ENCODE data around the gene SEC24C.

Gene SEC24C

DNA sequence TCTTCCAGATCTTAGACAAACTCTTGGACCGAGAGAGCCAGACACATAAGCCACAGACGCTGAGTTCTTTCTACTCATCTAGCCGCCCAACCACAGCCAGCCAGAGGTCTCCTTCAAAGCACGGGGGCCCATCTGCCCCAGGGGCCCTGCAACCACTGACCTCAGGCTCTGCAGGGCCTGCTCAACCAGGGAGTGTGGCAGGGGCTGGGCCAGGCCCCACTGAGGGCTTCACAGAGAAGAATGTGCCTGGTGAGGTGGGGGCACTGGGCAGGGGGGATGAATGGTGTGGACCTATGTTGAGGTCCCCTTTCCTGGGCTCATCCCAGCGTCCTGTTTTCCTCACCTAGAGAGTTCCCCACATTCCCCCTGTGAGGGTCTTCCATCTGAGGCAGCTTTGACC, 52.6 kb downstream of the SEC24C start:
- no peak for DNase-seq

DNA sequence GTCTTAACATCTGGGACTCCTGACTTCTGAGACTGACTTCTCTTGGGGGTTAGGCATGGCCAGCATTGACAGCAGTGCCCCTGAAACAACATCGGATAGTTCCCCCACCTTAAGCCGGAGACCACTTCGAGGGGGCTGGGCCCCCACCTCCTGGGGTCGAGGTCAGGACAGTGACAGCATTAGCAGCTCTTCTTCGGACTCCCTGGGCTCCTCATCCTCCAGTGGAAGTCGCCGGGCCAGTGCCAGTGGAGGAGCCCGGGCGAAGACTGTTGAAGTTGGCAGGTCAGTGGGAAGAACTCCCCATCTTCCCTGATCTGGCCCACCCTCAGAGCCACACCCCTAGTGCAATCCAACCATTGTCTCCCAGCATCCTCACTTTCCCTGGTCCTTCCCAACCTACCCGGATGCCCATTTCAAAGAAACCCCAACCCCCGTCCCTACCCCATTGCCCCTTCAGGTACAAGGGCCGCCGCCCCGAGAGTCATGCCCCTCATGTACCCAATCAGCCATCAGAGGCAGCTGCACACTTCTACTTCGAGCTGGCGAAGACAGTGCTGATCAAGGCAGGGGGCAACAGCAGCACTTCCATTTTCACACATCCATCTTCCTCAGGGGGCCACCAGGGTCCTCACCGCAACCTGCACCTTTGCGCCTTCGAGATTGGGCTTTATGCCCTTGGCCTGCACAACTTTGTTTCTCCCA, 53.3 kb downstream of the SEC24C start:
- no peak for DNase-seq

DNA sequence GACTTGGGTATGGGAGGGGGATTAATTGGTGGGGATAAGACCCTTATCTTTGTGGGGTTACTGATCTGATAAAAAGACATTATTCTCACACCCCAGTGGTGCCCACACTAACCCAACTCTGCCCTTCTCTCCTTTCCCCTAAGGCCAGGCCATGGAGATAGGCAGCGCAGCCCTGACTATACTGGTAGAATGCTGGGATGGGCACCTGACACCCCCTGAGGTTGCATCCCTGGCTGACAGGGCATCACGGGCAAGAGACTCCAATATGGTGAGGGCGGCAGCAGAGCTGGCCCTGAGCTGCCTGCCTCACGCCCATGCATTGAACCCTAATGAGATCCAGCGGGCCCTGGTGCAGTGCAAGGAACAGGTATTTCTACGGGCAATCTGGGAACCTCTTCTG, 53.9 kb downstream of the SEC24C start:
- DNase-seq = no peak

DNA sequence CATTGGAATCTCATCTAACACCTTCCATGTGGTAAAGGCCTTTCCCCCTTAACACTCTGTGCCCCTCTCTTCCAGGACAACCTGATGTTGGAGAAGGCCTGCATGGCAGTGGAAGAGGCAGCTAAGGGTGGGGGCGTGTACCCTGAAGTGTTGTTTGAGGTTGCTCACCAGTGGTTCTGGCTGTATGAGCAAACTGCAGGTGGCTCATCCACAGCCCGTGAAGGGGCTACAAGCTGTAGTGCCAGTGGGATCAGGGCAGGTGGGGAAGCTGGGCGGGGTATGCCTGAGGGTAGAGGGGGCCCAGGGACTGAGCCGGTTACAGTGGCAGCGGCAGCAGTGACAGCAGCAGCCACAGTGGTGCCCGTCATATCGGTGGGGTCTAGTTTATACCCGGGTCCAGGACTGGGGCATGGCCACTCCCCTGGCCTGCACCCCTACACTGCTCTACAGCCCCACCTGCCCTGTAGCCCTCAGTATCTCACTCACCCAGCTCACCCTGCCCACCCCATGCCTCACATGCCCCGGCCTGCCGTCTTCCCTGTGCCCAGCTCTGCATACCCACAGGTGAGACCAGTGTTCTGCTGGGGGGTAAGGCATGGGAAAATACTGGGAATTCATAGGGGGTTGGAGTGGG, 54.9 kb downstream of the SEC24C start:
- DNase-seq = no peak

DNA sequence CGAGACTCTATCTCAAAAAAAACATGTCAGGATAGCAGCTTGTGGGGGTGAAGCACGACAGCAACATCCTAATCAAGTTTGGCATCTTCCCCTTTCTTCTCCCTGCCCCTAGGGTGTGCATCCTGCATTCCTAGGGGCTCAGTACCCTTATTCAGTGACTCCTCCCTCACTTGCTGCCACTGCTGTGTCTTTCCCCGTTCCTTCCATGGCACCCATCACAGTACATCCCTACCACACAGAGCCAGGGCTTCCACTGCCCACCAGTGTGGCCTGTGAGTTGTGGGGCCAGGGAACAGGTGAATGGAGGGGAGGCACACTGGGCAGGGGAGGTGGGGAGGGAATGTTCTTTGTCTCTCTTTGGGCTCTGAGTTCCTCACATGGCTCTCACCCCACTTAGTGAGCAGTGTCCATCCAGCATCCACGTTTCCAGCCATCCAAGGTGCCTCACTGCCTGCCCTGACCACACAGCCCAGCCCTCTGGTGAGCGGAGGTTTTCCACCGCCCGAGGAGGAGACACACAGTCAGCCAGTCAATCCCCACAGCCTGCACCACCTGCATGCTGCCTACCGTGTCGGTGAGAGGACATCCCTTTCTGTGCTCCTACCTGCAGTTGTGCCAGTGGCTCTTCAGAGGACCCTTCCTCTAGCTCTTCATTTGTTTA, 55.9 kb downstream of the SEC24C start:
- DNase-seq = peak in 1 of 2 experiments; percentile 22

DNA sequence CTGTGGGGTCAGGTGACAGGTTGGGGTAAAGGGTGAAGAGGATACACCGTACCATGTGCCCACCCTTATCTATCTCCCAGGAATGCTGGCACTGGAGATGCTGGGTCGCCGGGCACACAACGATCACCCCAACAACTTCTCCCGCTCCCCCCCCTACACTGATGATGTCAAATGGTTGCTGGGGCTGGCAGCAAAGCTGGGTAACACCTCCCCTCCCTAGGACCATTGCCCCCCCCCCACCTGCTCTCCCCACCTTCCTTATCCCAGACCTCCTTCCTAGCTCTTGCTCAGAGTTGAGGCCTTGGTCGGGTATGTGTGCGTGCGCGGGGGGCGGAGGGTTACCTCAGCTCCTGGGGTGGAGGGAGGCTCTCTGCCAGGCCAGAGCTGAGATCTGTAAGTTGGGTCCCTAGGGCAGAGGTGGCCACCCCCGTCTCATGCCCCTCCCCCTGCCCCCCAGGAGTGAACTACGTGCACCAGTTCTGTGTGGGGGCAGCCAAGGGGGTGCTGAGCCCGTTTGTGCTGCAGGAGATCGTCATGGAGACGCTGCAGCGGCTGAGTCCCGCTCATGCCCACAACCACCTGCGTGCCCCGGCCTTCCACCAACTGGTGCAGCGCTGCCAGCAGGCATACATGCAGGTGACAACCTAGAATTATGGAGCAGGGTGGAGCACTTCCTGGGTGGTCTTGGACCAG, 56.5 kb downstream of the SEC24C start:
- no peak for DNase-seq

DNA sequence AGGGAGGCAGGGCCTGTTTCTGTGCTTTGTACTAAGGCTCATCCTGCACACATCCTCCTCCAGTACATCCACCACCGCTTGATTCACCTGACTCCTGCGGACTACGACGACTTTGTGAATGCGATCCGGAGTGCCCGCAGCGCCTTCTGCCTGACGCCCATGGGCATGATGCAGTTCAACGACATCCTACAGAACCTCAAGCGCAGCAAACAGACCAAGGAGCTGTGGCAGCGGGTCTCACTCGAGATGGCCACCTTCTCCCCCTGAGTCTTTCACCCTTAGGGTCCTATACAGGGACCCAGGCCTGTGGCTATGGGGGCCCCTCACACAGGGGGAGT, 57.0 kb downstream of the SEC24C start:
- no peak for DNase-seq

DNA sequence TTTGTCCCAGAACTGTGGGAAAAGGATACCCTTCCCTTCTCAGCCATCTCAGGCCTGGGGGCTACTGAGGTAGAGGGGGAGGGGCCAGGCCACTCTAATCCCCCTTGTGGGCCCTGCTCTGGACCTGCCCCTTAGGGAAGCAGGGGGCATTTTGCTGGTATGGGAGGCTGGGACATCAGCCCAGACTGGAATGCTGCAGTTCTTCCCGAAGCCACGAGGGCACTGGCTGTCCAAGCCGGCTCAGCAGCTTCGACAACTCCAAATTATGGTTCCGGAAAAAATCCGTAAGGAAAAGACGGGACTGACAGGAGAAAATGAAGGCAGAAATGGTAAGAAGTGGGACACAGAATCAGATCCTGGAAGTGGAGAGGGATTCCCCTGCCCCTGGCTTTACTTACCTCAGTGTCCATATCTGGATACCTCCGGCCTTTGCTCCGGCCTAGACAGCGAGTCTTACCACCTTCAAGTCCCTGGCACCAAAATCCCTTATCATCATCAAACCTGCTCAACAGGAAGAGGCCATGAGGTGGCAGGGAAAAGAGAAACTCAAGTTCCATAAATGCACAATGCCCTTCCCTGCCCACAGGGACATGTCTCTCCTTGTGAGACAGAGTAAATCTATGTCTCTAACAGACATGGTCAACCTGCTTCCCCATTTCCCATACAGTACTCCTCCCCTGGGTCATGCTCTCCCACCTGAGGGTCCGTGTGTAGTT, 58.3 kb downstream of the SEC24C start:
- DNase-seq = no peak

DNA sequence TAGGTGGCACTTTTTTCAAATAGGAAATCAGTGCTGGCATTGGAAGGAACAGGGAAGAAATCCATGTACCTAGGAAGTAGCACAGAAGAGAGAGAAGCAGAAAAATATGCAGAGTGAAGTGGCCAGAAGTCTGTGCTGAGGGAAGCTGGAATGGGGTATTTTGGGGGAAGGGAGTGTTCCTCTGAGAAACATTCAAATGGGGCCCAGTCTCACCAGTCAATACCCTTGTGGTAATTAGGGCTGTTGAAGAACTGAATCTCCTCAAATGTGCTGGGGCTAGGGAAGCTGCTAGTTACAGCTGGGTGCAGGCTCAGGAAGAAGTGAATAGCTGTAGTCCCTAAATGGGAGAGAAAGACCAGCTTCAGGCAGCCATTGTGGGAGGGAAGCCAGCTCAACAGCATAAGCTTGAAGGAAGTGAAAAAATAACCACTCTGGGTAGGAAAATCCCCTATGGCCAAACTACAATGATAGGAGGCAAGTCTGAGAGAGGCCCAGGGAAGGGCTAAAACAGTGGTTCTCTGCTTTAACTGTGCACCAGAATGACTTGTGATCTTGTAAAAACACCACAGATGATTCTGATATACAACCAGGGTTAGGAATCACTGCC, 59.6 kb downstream of the SEC24C start:
- DNase-seq = peak in 1 of 2 experiments; percentile 16

DNA sequence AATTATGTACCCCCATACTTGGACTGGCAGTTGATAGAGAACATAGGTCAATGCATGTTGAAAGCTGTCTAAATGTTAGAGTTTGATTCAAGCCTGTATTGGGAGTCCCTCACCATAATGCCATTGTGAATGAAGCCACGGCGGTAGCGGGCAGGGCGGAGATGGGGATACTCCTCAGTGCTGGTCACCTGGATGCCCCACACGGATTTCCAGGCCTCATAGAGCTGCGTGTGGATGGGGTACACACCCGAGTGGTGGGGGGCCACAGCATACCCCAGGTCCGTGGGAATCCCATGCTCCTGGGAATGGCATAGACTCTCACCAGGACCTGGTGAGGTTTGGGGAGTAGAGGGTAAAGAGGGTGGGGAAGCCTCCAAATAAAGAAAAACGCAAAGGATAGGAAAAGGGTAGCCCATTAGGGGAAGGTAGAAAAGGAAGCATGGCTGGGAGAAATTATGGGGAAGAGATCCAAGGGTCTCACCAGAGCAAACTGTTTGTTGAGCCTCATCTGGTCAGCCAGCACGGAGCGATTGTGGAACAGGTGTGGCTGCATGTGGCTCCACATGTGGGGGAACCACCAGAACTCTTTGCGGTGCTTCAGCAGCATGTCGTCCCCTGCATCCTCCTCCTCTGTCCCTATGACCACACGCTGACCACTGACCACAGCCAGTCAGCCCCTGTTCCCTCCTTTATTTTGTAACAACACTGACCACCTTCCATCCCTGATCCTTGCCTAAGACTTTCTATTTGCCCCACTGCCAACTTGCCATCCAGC, 62.2 kb downstream of the SEC24C start:
- no peak for DNase-seq

DNA sequence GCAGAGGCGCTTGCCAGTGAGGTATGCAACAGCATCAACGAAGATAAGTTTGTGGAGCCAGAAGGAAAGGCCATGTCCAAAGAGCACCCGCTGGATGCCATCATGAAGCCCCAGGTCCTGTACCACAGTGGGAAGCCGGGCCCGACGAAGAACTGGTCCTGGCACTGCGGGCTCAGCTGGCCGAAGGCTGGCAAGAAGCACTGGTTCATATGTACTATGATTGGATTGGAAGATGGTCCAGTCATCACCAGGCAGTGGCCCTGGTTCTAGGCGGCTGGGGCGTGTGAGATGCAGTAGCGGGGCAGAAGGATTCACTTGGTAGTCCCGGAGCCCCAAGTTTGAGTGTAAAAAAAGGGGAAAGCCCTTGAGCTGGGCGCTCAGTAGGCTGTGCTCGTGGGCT, 63.3 kb downstream of the SEC24C start:
- no peak for DNase-seq

DNA sequence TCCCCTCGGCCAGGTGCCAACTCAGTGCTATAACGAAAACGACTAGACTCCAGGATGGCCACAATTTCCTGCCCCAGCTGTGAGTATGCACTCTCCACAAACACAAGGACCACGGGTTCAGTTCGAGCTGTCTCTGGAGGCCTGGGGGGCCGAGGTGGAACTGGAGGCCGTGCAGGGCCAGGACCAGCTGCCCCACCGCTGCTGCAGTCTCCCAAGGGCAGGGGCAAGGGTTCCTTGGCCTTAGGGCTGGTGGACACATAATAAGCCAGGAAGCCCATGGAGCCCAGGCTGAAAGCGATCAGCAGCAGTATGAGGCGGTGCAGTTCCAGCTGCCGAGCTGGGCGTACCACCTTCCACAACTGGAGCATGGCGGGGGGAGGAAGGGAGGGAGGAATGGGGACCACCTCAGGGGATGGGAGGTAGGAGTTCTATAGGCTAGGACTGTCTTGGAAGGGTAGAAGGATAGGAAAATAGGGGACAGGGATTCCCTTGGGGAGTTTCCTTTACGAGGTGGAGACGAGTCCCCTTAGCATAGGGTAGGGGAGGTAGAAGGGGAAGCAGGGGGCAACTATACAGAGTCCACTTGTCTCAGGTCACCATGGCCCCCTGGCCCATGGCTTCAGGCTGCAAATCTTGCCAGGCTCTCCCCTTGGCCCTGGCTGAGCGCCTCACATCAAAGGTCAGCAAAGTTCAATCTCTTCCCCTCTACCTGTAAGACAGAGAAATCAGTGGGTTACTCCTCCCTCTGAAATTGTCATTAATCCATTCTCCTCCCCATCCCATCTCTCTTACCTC, 64.0 kb downstream of the SEC24C start:
- no peak for DNase-seq

DNA sequence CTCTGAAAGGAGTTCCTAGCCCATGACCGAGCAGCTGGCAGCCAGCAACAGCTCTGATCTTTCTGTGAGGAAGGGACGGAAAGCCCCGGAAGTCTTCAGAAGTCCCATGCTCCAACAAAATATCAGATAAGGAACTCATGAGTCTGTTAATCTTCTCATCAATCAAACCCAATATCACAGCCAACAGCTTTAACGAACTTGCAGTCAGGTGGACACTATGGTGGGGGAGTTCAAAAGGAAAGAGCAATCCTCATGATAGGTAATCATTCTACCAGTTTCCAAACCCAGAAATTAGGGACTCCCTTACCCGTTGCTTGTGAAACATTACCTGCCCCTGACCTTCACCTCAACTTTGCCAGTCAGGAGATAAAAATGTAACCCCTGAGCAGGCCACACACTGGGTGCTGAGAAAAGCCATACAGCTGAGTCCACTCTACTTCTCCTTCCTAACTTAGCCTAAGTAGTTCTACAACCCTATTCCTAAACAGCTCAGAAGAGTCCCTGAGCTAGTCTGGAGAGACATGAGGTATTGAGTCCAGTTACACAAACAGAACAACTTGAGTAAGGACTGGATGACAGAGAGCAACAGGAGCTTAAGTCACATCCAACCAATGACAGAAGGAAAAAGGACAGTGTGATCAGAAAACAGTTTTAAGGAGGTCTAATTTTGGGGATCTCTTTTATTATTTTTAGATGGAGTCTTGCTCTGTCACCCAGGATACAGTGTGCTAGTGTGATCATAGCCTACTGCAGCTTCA, 65.1 kb downstream of the SEC24C start:
- no peak for DNase-seq

DNA sequence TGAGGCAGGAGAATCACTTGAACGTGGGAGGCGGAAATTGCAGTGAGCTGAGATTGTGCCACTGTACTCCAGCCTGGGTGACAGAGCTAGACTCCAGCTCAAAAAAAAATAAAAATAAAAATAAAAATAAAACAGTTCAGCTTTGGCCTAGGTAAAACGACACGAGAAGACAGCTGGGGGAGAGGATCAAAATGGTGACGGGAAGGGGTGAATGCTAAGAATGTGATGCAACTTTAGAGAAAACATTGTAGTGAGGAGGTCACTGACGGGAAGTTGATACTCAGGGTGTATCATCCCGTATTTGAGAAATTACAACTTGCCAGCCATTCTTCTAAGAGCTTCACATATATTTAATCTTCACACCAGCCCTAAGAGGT, 66.2 kb downstream of the SEC24C start:
- no peak for DNase-seq

DNA sequence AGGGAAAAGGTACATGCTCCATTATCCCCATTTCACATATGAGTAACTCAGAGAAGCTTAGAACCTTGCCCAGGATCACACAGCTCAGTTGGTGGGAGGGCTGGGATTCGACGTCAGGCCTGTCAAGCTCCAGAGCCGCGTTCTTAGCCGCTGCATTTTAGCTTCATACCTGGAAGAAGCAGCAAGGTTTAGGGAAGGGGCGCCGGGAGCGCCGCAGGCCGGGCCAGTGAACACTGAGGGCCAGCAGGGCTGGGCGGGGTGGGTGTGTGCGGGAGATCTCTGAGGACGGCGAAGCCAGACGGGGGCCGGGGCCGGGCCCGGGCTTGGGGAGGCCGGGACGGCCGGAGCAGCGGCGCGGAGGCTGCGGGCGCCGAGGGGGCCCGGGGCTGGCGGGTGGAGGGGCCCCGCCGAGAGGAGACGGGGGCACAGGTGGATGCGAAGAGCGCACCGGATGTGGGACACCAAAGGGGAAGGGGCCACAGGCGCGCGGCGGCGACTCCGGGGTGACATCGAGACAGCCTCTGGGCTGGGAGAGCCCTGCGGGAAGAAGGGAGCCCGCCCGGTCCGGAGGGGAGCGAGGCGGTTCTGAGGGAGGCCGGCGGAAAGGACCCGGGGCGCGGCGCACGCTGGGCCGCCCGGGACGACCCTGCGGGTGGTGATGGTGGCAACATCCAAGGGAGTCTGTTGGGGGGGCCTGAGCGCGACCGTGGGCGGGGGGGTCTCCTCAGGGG, 66.7 kb downstream of the SEC24C start:
- DNase-seq = peak; percentile 41 to 43

DNA sequence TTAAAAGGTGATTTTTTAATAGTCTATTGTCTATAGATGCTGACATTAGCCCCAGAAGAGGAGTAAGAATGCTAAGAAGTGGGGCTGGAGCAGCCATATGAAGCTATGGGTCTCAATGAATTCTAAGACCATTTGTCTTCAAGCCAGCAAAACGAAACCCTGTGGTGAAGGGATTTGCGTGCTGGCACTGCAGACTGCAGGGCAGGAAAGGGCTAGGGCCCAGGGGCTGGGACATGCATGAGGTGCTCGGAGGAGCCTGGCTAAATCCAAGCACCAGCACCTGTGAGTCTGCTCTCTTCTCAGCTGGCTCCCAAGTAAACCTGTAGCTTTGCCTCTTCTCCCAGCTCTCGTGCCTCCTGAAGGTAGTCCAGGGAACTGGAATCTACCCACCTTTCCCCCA, 68.5 kb downstream of the SEC24C start:
- no peak for DNase-seq

DNA sequence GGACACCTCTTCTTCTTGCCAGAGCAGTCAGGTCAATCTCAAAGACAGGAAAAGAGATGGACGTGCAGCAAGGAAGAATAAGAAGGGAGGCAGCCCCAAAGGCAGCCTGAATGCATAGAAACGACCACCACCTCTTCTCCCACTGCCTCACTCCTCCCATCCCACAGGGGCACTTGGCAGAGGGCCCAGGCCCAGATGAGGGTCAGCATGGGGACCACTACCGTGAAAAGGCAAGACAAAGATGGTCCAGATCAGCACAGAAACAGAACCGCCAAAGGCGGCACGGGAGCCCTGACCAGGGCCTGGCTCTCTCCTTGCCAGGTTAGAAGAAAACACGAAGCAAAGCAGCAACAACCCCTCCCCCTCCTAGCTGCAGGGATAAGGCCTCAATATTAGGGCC, 69.2 kb downstream of the SEC24C start:
- DNase-seq = no peak

DNA sequence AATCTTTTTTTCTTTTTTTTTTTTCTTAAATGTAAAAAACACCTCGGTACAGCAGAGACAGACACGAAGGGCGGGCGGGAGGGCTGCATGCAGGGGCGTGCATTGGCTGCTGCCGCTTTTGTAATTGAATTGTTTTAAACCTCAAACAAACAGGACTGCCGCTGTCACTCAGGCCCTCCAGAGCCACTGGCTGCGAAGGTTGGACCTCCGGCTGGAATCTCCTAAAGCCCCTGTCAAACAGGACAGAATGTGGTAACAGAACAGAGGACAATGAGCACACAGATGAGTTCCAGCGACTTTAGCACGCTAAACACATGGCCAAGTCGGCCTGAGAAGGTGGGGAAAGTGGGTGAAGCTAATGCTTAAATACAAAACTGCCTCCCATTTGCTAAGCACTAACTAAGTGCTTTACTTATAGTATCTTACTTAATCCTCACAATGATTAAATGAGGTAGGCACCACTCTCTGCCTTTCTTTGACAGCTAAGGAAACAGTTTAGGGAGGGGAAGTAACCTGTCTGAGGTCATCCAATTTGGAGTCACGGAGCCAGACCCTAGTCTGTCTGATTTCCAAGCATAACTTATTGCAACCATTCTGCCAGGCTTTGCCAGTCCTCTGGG, 70.2 kb downstream of the SEC24C start:
- no peak for DNase-seq

Data from Kasumi-1 (cell line).